MCF 10A (cell line): Measurements from ENCODE around the gene ADAMTS2. TPM values are rescaled to one million over a fixed set of nuclear protein-coding genes. Genes with fewer than 3 reads are reported as not detected.

Experiments used
- BruUV-seq: library from RNA; stranded (reverse); fragments of 400-500 nt; replicated peaks from 2 replicates; lab custom pipeline; 2021; lab: Mats Ljungman, UMichigan
- CTCF ChIA-PET: fragments of 300-600 bp; sonication (Branson Sonifier 250); formaldehyde crosslinking; extraction: SDS; loops from one replicate; lab custom pipeline; 2021; ENCODE audit warnings: antibody characterized with exemption, inconsistent platforms; lab: Yijun Ruan, JAX
- POLR2A ChIA-PET: fragments of 300-600, 350-650 bp; sonication (Branson Sonifier 250); formaldehyde crosslinking; extraction: SDS; loops from one replicate; lab custom pipeline; 2020; ENCODE audit warnings: antibody characterized with exemption, inconsistent platforms; lab: Yijun Ruan, JAX
- DNase-seq: peaks from one replicate; pipeline ENCODE4 v3.0.0-alpha.2; 2018; ENCODE audit not compliant: unreplicated experiment
- H3K27ac Mint-ChIP-seq: one replicate; pipeline ENCODE4 v1.8.0; 2022; ENCODE audit warnings: mild to moderate bottlenecking, low read depth, mixed read lengths; ENCODE audit not compliant: unreplicated experiment
- H3K27me3 Mint-ChIP-seq: one replicate; pipeline ENCODE4 v1.8.0; 2022; ENCODE audit warnings: mixed read lengths; ENCODE audit not compliant: insufficient read depth, unreplicated experiment
- H3K36me3 Mint-ChIP-seq: one replicate; pipeline ENCODE4 v1.8.0; 2022; ENCODE audit warnings: mild to moderate bottlenecking, moderate library complexity, mixed read lengths; ENCODE audit not compliant: insufficient read depth, unreplicated experiment
- H3K4me1 Mint-ChIP-seq: one replicate; pipeline ENCODE4 v1.8.0; 2022; ENCODE audit warnings: mixed read lengths; ENCODE audit not compliant: insufficient read depth, unreplicated experiment
- H3K4me3 Mint-ChIP-seq: one replicate; pipeline ENCODE4 v1.8.0; 2022; ENCODE audit warnings: mild to moderate bottlenecking, moderate library complexity, mixed read lengths; ENCODE audit not compliant: unreplicated experiment
- H3K9me3 Mint-ChIP-seq: one replicate; pipeline ENCODE4 v1.8.0; 2022; ENCODE audit warnings: mixed read lengths; ENCODE audit not compliant: unreplicated experiment
- intact Hi-C: fragments of 100-400 bp; cut with micrococcal nuclease; formaldehyde crosslinking; loops from 2 replicates; pipeline ENCODE4 v1.14.1; 2022
- total RNA-seq: library from RNA; stranded (reverse); gene quantifications from 2 replicates; pipeline ENCODE4 v1.2.3, GENCODE V29; 2022
- TF ChIP-seq, protein P1 (sequence below): fragments of 200-600 bp; IDR thresholded peaks from one replicate; pipeline ENCODE4 v1.8.0; 2022; ENCODE audit warnings: antibody characterized with exemption, mild to moderate bottlenecking; ENCODE audit not compliant: unreplicated experiment

The ADAMTS2 gene
- total RNA-seq, 1 experiment from 2014 or later, result not detected

DNA sequence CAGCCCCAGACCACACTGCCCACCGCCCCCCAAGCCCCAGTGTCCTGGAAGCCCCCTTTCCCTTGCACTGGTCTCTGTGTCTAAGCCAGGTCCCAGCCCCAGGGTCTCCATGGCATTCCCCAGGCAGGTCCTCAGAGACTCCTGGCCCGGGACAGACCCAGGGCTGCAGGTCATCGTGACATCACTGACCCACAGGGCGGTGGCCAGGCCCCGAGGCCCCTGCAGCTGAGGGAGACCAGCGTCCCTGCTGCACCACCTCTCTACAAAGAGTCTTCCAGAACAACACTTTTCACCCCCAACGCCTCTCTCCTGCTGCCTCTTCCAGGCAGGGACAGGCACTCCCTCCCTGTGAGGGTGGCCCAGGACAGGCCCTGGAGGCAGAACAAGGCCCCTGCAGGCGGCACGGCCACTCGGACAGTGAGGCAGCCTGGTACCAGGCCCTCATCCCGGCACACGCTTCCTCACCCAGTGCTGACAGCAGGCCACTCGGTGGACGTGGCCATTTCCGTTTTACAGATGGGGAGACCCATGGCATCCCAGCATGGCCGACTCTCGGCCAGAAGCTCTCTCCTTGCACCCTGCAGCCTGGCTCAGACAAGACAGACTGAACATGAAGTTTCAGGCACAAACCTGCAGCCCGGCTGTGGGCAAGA, 136.4 kb downstream of the ADAMTS2 start:
- intact Hi-C loops, result no loop called here
- Mint-ChIP-seq H3K4me3 (no peak overlapping the region), H3K4me1 (peaks cover 9% of the 10 kb centered on the region), H3K27ac (no peak overlapping the region), H3K9me3 (no peaks in the 10 kb centered on the region), H3K36me3 (peaks cover 6% of the 10 kb centered on the region), H3K27me3 (no peaks in the 10 kb centered on the region)
- CTCF ChIA-PET, result no interaction called here
- DNase-seq, result no peak
- POLR2A ChIA-PET, result no interaction called here
- no TSS peak for BruUV-seq
- TF ChIP-seq, protein P1, sequence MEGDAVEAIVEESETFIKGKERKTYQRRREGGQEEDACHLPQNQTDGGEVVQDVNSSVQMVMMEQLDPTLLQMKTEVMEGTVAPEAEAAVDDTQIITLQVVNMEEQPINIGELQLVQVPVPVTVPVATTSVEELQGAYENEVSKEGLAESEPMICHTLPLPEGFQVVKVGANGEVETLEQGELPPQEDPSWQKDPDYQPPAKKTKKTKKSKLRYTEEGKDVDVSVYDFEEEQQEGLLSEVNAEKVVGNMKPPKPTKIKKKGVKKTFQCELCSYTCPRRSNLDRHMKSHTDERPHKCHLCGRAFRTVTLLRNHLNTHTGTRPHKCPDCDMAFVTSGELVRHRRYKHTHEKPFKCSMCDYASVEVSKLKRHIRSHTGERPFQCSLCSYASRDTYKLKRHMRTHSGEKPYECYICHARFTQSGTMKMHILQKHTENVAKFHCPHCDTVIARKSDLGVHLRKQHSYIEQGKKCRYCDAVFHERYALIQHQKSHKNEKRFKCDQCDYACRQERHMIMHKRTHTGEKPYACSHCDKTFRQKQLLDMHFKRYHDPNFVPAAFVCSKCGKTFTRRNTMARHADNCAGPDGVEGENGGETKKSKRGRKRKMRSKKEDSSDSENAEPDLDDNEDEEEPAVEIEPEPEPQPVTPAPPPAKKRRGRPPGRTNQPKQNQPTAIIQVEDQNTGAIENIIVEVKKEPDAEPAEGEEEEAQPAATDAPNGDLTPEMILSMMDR, result no peak

DNA sequence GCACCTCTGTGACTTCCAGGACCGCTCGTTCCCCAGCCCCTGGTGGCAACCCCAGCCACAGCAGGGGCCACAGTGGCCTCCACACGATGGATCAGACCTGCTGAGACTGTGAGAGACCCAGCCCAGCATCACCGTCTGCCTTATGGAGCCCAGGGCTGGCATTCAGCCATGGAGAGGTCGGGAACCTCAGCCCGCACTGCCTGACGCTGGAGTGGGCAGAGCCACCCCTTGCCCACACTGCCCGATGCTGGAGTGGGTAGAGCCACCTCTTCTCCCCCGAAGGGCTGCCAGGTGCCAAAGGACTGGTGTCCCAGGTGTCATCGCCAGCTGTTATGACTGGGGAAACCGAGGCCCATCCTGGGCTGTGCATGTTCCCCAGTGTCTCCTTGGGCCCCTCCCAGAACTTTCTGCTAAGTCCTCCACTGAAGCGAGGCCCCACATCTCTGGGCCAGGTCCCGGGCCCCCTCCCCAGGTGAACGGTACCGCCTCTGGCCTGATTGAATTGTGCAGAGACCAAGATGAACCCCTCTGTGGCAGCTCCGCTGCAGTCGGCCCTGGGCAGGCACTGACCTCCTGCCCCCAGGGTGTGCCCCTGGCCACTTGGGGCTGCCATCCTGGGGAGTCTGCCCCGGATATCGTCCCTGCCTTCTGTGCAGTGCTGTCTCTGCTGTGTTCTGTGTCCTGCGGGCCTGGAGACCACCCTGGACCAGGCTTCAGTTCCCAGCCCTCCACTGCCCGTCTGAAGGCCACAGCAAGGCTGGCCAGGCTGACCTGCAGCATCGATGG, 137.1 kb downstream of the ADAMTS2 start:
- POLR2A ChIA-PET, result no interaction called here
- H3K36me3 Mint-ChIP-seq, result peaks cover 4% of the 10 kb centered on the region
- no peak overlapping the region for H3K4me3 Mint-ChIP-seq
- TF ChIP-seq, protein P1, result no peak
- no peaks in the 10 kb centered on the region for H3K9me3 Mint-ChIP-seq
- peaks cover 9% of the 10 kb centered on the region for H3K4me1 Mint-ChIP-seq
- CTCF ChIA-PET, result no interaction called here
- H3K27ac Mint-ChIP-seq, result no peak overlapping the region
- H3K27me3 Mint-ChIP-seq, result no peaks in the 10 kb centered on the region
- DNase-seq, result no peak
- intact Hi-C loops, result no loop called here
- no TSS peak for BruUV-seq

DNA sequence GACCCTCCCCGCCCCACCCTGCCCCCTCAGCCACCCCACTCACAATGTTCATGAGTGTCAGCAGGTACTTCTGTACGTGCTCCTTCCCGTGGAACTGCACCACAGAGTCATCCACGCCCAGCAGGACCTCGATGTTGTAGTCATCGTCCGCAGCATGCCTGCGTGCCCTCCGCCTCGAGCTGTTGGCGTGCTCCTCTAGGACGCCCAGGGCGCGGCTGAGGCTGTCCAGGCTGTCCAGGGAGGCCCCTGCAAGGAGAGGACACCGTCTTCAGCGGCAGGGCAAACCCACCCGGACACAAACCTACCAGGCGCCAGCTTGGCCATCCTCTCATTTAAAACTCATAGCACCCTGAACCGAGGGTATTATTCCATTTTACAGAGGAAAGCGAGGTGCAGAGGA, 137.8 kb downstream of the ADAMTS2 start:
- BruUV-seq, result no TSS peak
- no peaks in the 10 kb centered on the region for H3K36me3 Mint-ChIP-seq
- peaks cover 9% of the 10 kb centered on the region for H3K4me1 Mint-ChIP-seq
- H3K27me3 Mint-ChIP-seq, result no peaks in the 10 kb centered on the region
- no peak for DNase-seq
- H3K9me3 Mint-ChIP-seq, result no peaks in the 10 kb centered on the region
- H3K27ac Mint-ChIP-seq, result no peak overlapping the region
- TF ChIP-seq, protein P1, result no peak
- ChIA-PET POLR2A (no interaction called here), CTCF (no interaction called here)
- intact Hi-C loops, result no loop called here
- no peak overlapping the region for H3K4me3 Mint-ChIP-seq

DNA sequence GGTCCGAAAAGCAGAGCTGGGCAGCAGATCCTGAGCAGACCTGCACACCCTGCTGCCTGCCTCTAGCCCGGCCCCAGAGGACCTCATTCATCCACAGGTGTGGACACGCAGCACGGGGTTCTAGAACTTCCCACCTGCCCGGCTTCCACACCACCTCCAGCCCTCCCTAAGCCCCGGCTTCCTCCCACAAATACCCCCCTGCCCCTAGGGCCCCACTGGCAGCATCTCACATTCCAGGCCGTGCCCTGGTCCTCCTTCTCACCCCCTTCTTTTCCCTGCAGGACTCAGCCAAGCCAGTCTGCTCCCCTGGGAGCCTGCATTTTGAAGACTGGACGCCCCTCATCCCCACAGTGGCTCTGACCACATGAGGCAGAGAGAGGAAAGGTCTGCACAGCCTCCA, 138.9 kb downstream of the ADAMTS2 start:
- CTCF ChIA-PET, result no interaction called here
- BruUV-seq, result no TSS peak
- POLR2A ChIA-PET, result no interaction called here

More for the DNA sequence above, 138.9 kb downstream of the ADAMTS2 start:
- H3K27ac Mint-ChIP-seq, result no peak overlapping the region
- no peaks in the 10 kb centered on the region for H3K36me3 Mint-ChIP-seq
- no peak for DNase-seq
- no peak overlapping the region for H3K4me3 Mint-ChIP-seq
- intact Hi-C loops, result no loop called here
- no peaks in the 10 kb centered on the region for H3K9me3 Mint-ChIP-seq
- no peaks in the 10 kb centered on the region for H3K27me3 Mint-ChIP-seq
- peaks cover 9% of the 10 kb centered on the region for H3K4me1 Mint-ChIP-seq
- TF ChIP-seq, protein P1, result no peak
